AG09309 (cell line): Measurements from ENCODE around the gene SLC10A7.

Experiments used
- DNase-seq: peaks from one replicate; pipeline ENCODE4 v3.0.0-alpha.2; 2010; ENCODE audit warnings: low read depth
- H3K4me3 ChIP-seq: 2 replicates; pipeline ENCODE4 v1.5.1; 2011; ENCODE audit warnings: mild to moderate bottlenecking, low read depth, low read length, moderate library complexity; ENCODE audit not compliant: control insufficient read depth
- TF ChIP-seq, protein P1 (sequence below): IDR thresholded peaks from 2 replicates; pipeline ENCODE4 v1.5.1; 2011; ENCODE audit warnings: mild to moderate bottlenecking, low read depth, low read length, inconsistent platforms; ENCODE audit not compliant: insufficient read depth, control insufficient read depth; ENCODE audit errors: missing control alignments

Gene SLC10A7

DNA sequence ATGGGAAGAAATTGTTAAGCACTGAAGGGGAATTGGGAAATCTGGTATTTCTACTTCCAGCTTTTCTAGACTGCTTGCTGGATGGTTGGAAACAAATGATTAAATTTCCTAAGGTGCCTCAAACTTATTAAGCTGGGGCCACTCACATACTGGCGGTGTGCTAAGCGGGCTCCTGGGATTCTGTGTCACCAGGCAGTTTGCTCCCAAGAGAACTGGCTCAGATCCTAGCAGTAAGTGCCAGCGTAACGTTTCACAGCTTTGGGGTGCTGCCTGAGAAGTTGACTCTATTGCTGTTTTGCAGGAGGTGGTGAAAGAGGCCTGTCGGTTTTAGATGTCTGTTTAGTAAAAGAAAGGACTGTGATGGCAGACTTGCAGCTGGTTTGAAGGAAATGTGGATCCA, 314.3 kb downstream of the SLC10A7 start:
- TF ChIP-seq, protein P1, sequence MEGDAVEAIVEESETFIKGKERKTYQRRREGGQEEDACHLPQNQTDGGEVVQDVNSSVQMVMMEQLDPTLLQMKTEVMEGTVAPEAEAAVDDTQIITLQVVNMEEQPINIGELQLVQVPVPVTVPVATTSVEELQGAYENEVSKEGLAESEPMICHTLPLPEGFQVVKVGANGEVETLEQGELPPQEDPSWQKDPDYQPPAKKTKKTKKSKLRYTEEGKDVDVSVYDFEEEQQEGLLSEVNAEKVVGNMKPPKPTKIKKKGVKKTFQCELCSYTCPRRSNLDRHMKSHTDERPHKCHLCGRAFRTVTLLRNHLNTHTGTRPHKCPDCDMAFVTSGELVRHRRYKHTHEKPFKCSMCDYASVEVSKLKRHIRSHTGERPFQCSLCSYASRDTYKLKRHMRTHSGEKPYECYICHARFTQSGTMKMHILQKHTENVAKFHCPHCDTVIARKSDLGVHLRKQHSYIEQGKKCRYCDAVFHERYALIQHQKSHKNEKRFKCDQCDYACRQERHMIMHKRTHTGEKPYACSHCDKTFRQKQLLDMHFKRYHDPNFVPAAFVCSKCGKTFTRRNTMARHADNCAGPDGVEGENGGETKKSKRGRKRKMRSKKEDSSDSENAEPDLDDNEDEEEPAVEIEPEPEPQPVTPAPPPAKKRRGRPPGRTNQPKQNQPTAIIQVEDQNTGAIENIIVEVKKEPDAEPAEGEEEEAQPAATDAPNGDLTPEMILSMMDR = no peak
- no peak for DNase-seq
- H3K4me3 ChIP-seq = no peak overlapping the region
